Fibroblast of pulmonary artery (primary cell): ENCODE data around the gene TRIM3.

Source experiments
- DNase-seq: peaks from one replicate; pipeline ENCODE4 v3.0.0-alpha.2; 2010; ENCODE audit warnings: low read depth
- H3K4me3 ChIP-seq: replicated peaks from 2 replicates; pipeline ENCODE4 v1.5.1; 2011; ENCODE audit warnings: low read depth, mild to moderate bottlenecking, control low read depth, low read length, moderate library complexity
- CTCF ChIP-seq: IDR thresholded peaks from 2 replicates; pipeline ENCODE4 v1.5.1; 2011; ENCODE audit warnings: mild to moderate bottlenecking, control low read depth, low read length, inconsistent platforms; ENCODE audit errors: missing control alignments

The TRIM3 gene

DNA sequence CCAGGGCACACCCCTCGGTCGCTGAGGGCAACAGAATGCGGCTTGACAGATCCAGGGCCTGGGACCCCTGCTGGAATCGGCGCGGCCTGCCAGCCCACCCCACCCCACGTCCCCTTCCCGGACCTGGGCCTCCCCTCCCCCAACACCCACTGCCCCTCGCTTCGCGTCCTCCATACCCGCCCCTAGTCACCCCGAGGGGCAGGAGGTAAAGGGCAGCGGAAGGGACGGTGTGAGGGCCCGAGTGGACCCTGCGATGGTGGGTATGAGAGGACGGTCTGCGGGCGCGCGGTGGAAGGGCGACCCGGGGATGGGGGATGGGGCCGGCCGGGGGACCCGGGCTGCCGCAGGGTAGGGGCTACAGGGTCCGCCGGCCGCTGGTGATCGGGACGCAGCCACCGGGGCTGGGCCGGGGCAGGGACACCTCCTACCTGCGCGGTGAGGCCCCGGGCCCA, 55.2 kb downstream of the TRIM3 start:
- TF ChIP-seq CTCF = no peak
- peak overlapping the region; percentile 71 for H3K4me3 ChIP-seq
- no peak for DNase-seq

GRCh38 chr11:6417907-6418556, 55.7 kb downstream of the TRIM3 start:
- peak overlapping the region; percentile 71 for H3K4me3 ChIP-seq
- TF ChIP-seq CTCF = no peak
- no peak for DNase-seq

DNA sequence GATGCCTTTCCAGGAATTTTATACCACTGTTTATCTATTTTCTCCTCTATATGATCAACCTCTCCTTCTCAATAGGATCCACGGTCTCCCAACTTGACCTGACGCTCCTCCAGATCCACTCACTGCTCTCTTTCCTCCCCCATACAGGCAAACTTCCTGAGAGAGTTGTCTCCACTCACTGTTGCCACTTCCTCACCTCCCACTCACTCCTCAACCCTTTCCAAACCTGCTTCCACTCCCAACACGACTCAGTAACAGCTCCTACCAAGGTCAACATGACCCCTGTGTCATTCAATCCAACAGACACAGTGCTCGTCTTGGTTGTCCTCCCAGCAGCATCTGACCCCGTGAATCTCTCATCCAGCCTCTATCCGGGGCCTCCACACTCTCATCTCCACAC, 57.9 kb downstream of the TRIM3 start:
- TF ChIP-seq CTCF = no peak
- DNase-seq = no peak
- no peak overlapping the region for H3K4me3 ChIP-seq

DNA sequence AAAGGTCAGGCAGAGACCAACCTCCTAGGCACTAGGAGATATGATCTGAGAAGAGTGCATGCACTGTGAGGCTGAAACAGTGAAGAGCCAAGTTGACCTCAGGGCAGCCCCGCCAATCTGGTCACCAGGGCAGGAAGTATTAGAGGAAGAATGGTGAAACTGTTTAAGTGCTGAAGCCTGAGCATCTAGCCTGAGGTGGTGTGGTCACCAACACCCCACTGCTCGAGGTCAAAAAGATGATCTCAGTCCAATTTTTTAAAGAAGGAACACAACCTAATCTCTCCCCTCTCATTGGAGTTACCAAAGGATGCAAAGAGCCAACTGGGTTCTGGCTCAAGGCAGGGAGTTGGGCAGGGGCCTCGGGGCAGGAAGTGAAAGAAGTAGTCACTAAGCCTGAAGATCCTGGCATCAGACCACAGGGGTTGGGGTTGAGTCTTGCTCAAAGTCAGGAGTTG, 58.8 kb downstream of the TRIM3 start:
- no peak for TF ChIP-seq CTCF
- H3K4me3 ChIP-seq = no peak overlapping the region
- no peak for DNase-seq

DNA sequence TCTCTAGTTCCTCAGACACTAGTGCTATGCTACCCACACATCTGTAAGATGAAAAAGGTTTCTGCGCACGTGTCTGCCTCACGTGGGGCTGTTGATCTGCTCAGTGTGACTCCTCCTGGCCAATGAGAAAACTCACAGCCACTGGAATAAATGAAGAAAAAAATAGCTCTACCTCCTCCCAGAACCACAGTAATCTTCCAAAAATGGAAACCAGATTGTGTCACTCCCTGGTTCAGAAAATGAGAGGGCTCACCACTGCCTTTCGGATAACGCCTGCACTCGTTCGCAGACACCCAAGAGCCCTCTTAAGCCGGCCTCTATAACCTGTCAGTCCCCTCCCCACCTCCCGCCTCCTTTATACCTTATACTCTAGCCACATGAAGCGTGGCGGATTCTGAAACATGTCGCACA, 59.9 kb downstream of the TRIM3 start:
- no peak for TF ChIP-seq CTCF
- H3K4me3 ChIP-seq = no peak overlapping the region
- DNase-seq = no peak

DNA sequence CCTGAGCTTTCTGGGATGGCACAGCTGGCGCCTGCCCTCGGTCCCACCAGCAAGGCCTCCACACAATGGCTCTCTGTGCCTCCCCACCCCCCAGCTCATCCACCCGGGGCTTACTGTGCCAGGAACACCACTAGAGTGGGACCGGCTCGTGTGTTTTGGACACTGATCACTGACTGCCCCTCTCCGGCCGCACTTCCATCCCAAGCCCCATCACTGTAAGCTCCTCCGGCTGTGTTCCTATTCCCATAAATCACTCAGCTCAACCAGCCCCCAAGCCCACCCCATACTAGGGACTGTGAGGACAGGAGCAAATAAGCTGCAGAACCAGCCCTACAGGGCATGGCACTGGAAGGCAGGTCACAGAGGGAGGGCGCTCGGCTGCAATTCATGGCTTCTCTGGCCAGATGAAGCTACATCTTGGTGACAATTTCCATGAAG, 62.1 kb downstream of the TRIM3 start:
- no peak for TF ChIP-seq CTCF
- DNase-seq = no peak
- no peak overlapping the region for H3K4me3 ChIP-seq
